Measurements from ENCODE around the gene PA2G4.

GRCh38 chr12:56086096-56086495 is 18.3 kb upstream of the PA2G4 start:
- TF ChIP-seq POLR2A (IDR thresholded peaks at IDR 0.05; ENCODE audit: low read length) (no peak), GATA1 (IDR thresholded peaks at IDR 0.05; ENCODE audit: low read depth, low read length) (no peak)

Measured in erythroblast (primary cell).